Measurements from ENCODE around the gene AP5S1. TPM values are rescaled to one million over a fixed set of nuclear protein-coding genes. Genes with fewer than 3 reads are reported as not detected.

AP5S1 gene
- total RNA-seq, 1 donor from 2014 or later = 13.4 TPM

GRCh38 chr20:3796477-3797225, 23.7 kb upstream of the AP5S1 start:
- peaks cover 17% of the 10 kb centered on the region for H3K36me3 Mint-ChIP-seq (ENCODE audit: low read depth)
- H3K4me3 Mint-ChIP-seq = peak overlapping the region; percentile 78
- TF ChIP-seq, protein P1, sequence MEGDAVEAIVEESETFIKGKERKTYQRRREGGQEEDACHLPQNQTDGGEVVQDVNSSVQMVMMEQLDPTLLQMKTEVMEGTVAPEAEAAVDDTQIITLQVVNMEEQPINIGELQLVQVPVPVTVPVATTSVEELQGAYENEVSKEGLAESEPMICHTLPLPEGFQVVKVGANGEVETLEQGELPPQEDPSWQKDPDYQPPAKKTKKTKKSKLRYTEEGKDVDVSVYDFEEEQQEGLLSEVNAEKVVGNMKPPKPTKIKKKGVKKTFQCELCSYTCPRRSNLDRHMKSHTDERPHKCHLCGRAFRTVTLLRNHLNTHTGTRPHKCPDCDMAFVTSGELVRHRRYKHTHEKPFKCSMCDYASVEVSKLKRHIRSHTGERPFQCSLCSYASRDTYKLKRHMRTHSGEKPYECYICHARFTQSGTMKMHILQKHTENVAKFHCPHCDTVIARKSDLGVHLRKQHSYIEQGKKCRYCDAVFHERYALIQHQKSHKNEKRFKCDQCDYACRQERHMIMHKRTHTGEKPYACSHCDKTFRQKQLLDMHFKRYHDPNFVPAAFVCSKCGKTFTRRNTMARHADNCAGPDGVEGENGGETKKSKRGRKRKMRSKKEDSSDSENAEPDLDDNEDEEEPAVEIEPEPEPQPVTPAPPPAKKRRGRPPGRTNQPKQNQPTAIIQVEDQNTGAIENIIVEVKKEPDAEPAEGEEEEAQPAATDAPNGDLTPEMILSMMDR (IDR thresholded peaks at IDR 0.05) = no peak
- peak overlapping the region; percentile 93 for H3K27ac Mint-ChIP-seq
- H3K27me3 Mint-ChIP-seq = no peaks in the 10 kb centered on the region
- no peaks in the 10 kb centered on the region for H3K9me3 Mint-ChIP-seq
- ATAC-seq (ENCODE audit: low read depth) (no peak), DNase-seq (no peak)
- intact Hi-C loops (cut with micrococcal nuclease) = loop anchor here (1.0 to 5.0 kb wide), 4 partner anchors 15 to 91 kb away; partner anchors contain the start of genes AP5S1, MAVS and PANK2
- peaks cover 58% of the 10 kb centered on the region for H3K4me1 Mint-ChIP-seq
- ChIA-PET POLR2A (interaction anchor here (0.6 to 2.6 kb wide), 7 partner anchors 10 to 55 kb away, joined by 4 to 26 read pairs (median 7); partner anchors contain the start of genes ADISSP, AP5S1 and CENPB), CTCF (interaction anchor here (0.7 to 2.0 kb wide), 2 partner anchors 24 to 58 kb away, joined by 3 to 5 read pairs; partner anchors contain the start of gene AP5S1)

- DNase-seq = no peak
- Mint-ChIP-seq H3K4me1 (peaks cover 58% of the 10 kb centered on the region), H3K27ac (peak overlapping the region; percentile 93), H3K4me3 (peak overlapping the region; percentile 78), H3K27me3 (no peaks in the 10 kb centered on the region), H3K9me3 (no peaks in the 10 kb centered on the region), H3K36me3 (ENCODE audit: low read depth) (peaks cover 17% of the 10 kb centered on the region)
- no peak for ATAC-seq (ENCODE audit: low read depth)
- TF ChIP-seq, protein P1 (IDR thresholded peaks at IDR 0.05) = no peak
- ChIA-PET CTCF (no interaction called here), POLR2A (interaction anchor here (0.6 kb wide), 1 partner anchor 55 kb away, joined by 5 read pairs; no protein-coding TSS in a partner anchor)
- intact Hi-C loops (cut with micrococcal nuclease) = loop anchor here (2.0 to 5.0 kb wide), 2 partner anchors 50 to 90 kb away; partner anchors contain the start of genes MAVS and PANK2
These were observed 23.2 kb upstream of the AP5S1 start for GRCh38 chr20:3797226-3797545.

- Mint-ChIP-seq H3K27ac (peak overlapping the region; percentile 93), H3K36me3 (ENCODE audit: low read depth) (peaks cover 22% of the 10 kb centered on the region), H3K9me3 (no peaks in the 10 kb centered on the region), H3K4me1 (peaks cover 63% of the 10 kb centered on the region), H3K4me3 (peak overlapping the region; percentile 78), H3K27me3 (no peaks in the 10 kb centered on the region)
- TF ChIP-seq, protein P1 (IDR thresholded peaks at IDR 0.05) = no peak
- ChIA-PET POLR2A (interaction anchor here (0.6 to 2.9 kb wide), 5 partner anchors 10 to 47 kb away, joined by 4 to 17 read pairs (median 11); partner anchors contain the start of genes AP5S1 and CENPB), CTCF (interaction anchor here (0.7 kb wide), 1 partner anchor 23 kb away, joined by 4 read pairs; the partner anchor contains the start of gene AP5S1)
- intact Hi-C loops (cut with micrococcal nuclease) = loop anchor here (2.0 to 5.0 kb wide), 2 partner anchors 49 to 90 kb away; partner anchors contain the start of genes MAVS and PANK2
- DNase-seq = no peak
- ATAC-seq (ENCODE audit: low read depth) = no peak
These were observed 22.6 kb upstream of the AP5S1 start for GRCh38 chr20:3797592-3798372.

GRCh38 chr20:3798373-3798768, 22.0 kb upstream of the AP5S1 start:
- DNase-seq (no peak), ATAC-seq (ENCODE audit: low read depth) (no peak)
- ChIA-PET POLR2A (interaction anchor here (0.6 to 2.9 kb wide), 5 partner anchors 11 to 47 kb away, joined by 4 to 17 read pairs (median 11); partner anchors contain the start of genes AP5S1 and CENPB), CTCF (interaction anchor here (0.7 kb wide), 1 partner anchor 22 kb away, joined by 4 read pairs; the partner anchor contains the start of gene AP5S1)
- TF ChIP-seq, protein P1 (IDR thresholded peaks at IDR 0.05) = no peak
- Mint-ChIP-seq H3K4me3 (peak overlapping the region; percentile 78), H3K9me3 (no peaks in the 10 kb centered on the region), H3K27ac (peak overlapping the region; percentile 93), H3K27me3 (no peaks in the 10 kb centered on the region), H3K4me1 (peaks cover 69% of the 10 kb centered on the region), H3K36me3 (ENCODE audit: low read depth) (peaks cover 28% of the 10 kb centered on the region)
- intact Hi-C loops (cut with micrococcal nuclease) = loop anchor here (5.0 kb wide), 1 partner anchor 89 kb away; the partner anchor contains the start of gene PANK2
